Colonic mucosa (tissue), 4 donors: ENCODE results near the gene NOL8. TPM values are rescaled to one million over a fixed set of nuclear protein-coding genes. Genes with fewer than 3 reads are reported as not detected.

Source experiments
- DNase-seq: peaks from one replicate; pipeline ENCODE4 v3.0.0-alpha.2; 2020
- H3K27ac ChIP-seq: fragments of 200-600 bp; one replicate; pipeline ENCODE4 v1.8.0; 2021
- H3K27me3 ChIP-seq: fragments of 200-600 bp; one replicate; pipeline ENCODE4 v1.8.0; 2021
- H3K36me3 ChIP-seq: fragments of 200-600 bp; one replicate; pipeline ENCODE4 v1.8.0; 2021
- H3K4me1 ChIP-seq: fragments of 200-600 bp; one replicate; pipeline ENCODE4 v1.8.0; 2021; ENCODE audit warnings: mild to moderate bottlenecking
- H3K4me3 ChIP-seq: fragments of 200-600 bp; one replicate; pipeline ENCODE4 v1.8.0; 2021
- H3K9ac ChIP-seq, 2 donors: one replicate each; pipeline ENCODE4 v1.7.0; 2013; ENCODE audit warnings: control low read depth in 2 of 2, low read depth in 2 of 2, low read length in 2 of 2
- H3K9me3 ChIP-seq: fragments of 200-600 bp; one replicate; pipeline ENCODE4 v1.8.0; 2021
- CTCF ChIP-seq: fragments of 200-600 bp; IDR thresholded peaks from one replicate; pipeline ENCODE4 v1.8.0; 2022; ENCODE audit warnings: antibody characterized with exemption, mild to moderate bottlenecking
- intact Hi-C: fragments of 100-400 bp; cut with DNase I; formaldehyde crosslinking; loops from one replicate; pipeline ENCODE4 v1.14.1; 2022
- total RNA-seq, 2 donors: library from RNA; stranded (reverse); fragmentation: NEBNext Ultra II Directional in 1 of 2; extraction: Animal tissue kit (Norgen Biotek cat#: 25700) in 1 of 2; gene quantifications; one replicate each; pipeline ENCODE4 v1.2.1, GENCODE V29; 2021
- donor health status: healthy.
- donor health status: DM: no; HTN: no; CAD: no.
- donor health status: DM: no; HTN: no; CAD: no.

NOL8 gene
- total RNA-seq, 2 donors from 2014 or later, result 17.6 to 26.4 TPM

- Histone ChIP-seq H3K9ac (no peak overlapping the region), H3K4me3 (no peak overlapping the region), H3K27ac (no peak overlapping the region), H3K36me3 (no peaks in the 10 kb centered on the region), H3K9me3 (no peaks in the 10 kb centered on the region), H3K4me1 (peaks cover 11% of the 10 kb centered on the region), H3K27me3 (no peaks in the 10 kb centered on the region)
- intact Hi-C loops, result no loop called here
- TF ChIP-seq CTCF, result no peak
- no peak for DNase-seq
Observed at GRCh38 chr9:92289708-92290390, 35.3 kb downstream of the NOL8 start.

- Histone ChIP-seq H3K36me3 (peaks cover 20% of the 10 kb centered on the region), H3K9ac (no peak overlapping the region)
- no peak for TF ChIP-seq CTCF
Observed at GRCh38 chr9:92279302-92279701, 45.8 kb downstream of the NOL8 start.

GRCh38 chr9:92278110-92278509 lies 47.0 kb downstream of the NOL8 start:
- intact Hi-C loops, result no loop called here
- Histone ChIP-seq H3K9ac (no peak overlapping the region), H3K27me3 (no peaks in the 10 kb centered on the region), H3K36me3 (peaks cover 23% of the 10 kb centered on the region), H3K4me3 (no peak overlapping the region), H3K9me3 (no peaks in the 10 kb centered on the region), H3K4me1 (no peaks in the 10 kb centered on the region), H3K27ac (no peak overlapping the region)
- TF ChIP-seq CTCF, result no peak
- DNase-seq, result no peak

More at GRCh38 chr9:92279302-92279701, 45.8 kb downstream of the NOL8 start:
- Histone ChIP-seq H3K4me1 (no peaks in the 10 kb centered on the region), H3K27ac (no peak overlapping the region), H3K27me3 (no peaks in the 10 kb centered on the region), H3K9me3 (no peaks in the 10 kb centered on the region), H3K4me3 (no peak overlapping the region)
- intact Hi-C loops, result no loop called here
- no peak for DNase-seq

- no peaks in the 10 kb centered on the region for H3K4me1 ChIP-seq
- no peaks in the 10 kb centered on the region for H3K9me3 ChIP-seq
- H3K36me3 ChIP-seq, result peaks cover 23% of the 10 kb centered on the region
- no peak overlapping the region for H3K4me3 ChIP-seq
- DNase-seq, result no peak
- H3K27me3 ChIP-seq, result no peaks in the 10 kb centered on the region
- H3K27ac ChIP-seq, result no peak overlapping the region
- TF ChIP-seq CTCF, result no peak
- H3K9ac ChIP-seq, result no peak overlapping the region
- intact Hi-C loops, result no loop called here
Observed at GRCh38 chr9:92276331-92277032, 48.7 kb downstream of the NOL8 start.

- intact Hi-C loops, result no loop called here
- H3K9me3 ChIP-seq, result no peaks in the 10 kb centered on the region
- no peak overlapping the region for H3K4me3 ChIP-seq
- DNase-seq, result no peak
- no peaks in the 10 kb centered on the region for H3K27me3 ChIP-seq
- H3K4me1 ChIP-seq, result no peaks in the 10 kb centered on the region
- no peak overlapping the region for H3K9ac ChIP-seq
- no peak for TF ChIP-seq CTCF
- peaks cover 19% of the 10 kb centered on the region for H3K36me3 ChIP-seq
- no peak overlapping the region for H3K27ac ChIP-seq
Observed at GRCh38 chr9:92275541-92275940, 49.6 kb downstream of the NOL8 start.
